HS-27A (cell line): ENCODE measurements around the gene BRWD1.
"Not testable (repeated sequence)": the region's sequence is repeated elsewhere in the genome, so short reads cannot be mapped to it uniquely, and the experiment has no call there.

ENCODE experiments used
- DNase-seq: peaks from one replicate; pipeline ENCODE4 v3.0.0-alpha.2; 2012; ENCODE audit warnings: low read depth, missing footprints

Gene BRWD1

DNA sequence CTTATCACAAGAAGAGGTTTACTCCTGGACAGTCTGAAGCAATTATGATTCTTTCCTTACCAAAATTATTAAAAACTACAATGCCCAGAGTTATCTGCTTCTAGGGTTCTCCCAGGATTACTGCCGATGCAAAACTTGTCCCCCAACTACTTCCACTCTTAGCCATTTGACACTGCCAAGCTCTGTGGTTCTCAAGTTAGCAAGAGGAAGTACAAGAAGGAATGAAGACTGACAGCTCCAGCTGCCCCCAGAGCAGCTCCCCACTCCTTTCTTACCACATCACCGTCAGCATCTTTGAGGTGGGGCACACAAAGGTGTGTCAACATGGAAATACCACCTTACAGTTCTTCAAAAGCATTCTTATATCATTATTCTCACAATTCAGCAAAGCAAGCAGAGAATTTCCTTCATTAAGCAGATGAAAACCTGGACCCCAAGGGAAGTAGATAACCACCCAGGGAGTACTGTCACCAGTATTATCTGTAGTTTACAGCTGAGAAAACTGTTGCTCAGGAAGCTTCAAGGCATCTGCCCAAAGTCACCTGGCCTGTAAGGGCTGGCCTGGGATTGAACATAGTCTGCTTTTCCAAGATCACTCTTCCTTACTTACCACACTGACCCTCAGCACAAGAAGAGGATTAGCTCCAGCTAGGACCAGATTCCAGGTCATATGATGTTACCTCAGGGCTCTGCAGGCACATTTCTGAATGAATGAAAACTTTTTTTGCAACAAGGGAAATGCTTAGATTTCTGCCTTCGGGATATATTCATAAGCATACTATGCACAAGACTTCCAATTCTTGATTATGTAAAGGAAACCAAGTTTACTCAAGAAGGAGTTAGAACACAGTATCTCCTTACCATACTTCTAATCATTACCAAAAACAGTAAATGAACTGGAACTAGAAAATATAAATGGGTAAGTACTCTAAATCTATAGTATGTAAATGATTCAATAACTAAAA lies 139.4 kb downstream of the BRWD1 start:
- no peak for DNase-seq

DNA sequence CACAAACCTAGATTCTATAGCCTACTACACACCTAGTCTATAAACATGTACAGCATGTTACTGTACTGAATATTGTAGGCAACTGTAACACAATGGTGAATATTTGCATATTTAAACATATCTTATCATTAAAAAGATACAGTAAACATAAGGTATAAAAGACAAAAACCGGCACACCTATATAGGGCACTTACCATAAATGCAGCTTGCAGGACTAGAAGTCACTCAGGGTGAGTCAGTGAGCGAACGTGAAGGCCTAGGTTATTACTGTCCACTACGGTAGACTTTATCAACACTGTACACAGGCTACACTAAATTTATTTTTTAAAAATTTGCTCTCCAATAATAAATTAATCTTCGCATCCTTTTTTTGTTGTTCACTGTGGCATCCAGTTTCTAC lies 143.5 kb downstream of the BRWD1 start:
- no peak for DNase-seq

DNA sequence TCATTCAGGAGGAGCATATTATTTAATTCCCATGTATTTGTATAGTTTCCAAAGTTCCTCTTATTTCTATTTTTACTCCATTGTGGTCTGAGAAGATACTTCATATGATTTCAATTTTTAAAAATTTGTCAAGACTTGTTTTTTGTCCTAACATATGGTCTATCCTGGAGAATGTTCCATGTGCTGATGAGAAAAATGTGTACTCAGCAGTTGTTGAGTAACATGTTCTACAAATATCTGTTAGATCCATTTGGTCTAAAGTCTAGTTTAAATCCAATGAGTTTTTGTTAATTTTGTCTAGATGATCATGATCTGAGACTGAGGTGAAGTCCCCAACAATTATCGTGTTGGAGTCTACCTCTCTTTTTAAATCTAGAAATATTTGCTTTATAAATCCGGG lies 144.6 kb downstream of the BRWD1 start:
- no peak for DNase-seq

- no peak for DNase-seq
These were observed 148.9 kb downstream of the BRWD1 start for GRCh38 chr21:39164523-39164922.

- DNase-seq = no peak
These were observed 152.4 kb downstream of the BRWD1 start for GRCh38 chr21:39161064-39161463.

GRCh38 chr21:39159342-39160063 lies 153.9 kb downstream of the BRWD1 start:
- no peak for DNase-seq

DNA sequence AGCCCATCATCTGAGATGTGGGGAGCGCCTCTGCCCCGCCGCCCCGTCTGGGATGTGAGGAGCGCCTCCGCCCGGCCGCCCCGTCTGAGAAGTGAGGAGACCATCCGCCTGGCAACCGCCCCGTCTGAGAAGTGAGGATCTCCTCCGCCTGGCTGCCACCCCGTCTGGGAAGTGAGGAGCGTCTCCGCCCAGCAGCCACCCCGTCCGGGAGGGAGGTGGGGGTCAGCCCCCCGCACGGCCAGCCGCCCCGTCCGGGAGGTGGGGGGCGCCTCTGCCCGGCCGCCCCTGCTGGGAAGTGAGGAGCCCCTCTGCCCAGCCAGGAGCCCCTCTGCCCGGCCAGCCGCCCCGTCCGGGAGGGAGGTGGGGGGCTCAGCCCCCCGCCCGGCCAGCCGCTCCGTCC lies 156.2 kb downstream of the BRWD1 start:
- not testable (repeated sequence) for DNase-seq

GRCh38 chr21:39156024-39156423 lies 157.4 kb downstream of the BRWD1 start:
- DNase-seq = no peak

DNA sequence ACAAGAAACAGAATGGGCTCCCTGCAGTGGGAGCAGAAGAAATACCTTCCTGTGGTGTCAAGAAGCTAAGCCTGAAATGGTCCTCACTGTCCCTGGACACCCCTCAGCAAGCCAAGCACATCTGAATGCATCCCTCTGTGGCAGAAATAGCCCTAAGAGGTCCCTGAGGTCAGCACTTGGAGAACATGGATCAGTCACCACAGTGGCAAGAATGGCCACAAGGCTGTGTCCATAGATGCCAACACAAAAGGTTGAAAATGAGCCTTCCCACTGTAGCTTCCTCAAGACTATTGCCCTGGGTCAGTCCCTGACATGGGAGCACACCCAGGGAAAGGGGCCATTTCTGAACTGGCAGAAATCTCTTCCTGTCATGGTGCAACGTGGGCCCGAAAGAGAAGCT lies 157.9 kb downstream of the BRWD1 start:
- no peak for DNase-seq

DNA sequence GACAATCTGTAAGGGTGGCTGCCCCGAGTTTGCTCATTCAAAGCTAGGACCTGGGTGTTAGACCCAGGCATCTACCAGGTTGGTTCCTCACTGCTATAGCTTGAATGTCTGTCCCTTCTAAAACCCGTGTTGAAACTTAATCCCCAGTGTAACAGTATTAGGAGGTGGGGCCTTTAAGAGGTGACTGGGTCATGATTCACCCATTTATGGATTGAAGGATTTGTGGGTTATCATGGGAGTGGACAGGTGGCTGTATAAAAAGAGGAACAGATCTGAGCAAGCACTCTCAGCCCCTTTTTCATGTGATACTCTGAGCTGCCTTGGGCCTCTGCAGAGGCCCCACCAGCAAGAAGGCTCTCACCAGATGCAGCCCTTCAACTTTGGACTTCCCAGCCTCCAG lies 159.6 kb downstream of the BRWD1 start:
- DNase-seq = no peak

GRCh38 chr21:39153373-39153772 lies 160.1 kb downstream of the BRWD1 start:
- no peak for DNase-seq

DNA sequence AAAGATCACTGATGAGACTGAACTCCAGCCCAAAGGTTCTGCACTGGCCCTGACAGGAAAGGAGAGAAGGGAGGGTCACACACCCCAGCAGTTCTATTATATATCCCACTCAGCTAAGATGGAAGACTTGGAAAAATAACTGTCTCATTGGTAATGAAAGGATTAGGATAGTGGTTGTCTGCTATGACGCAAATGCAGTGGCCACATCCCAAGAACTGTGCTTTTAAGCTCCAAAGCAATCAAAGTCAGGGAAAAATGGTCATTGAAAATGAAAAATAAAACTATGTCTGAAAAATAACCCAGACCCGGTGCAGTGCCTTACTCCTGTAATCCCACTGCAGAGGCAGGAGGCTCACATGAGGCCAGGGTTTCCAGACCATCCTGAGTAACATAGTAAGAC lies 161.2 kb downstream of the BRWD1 start:
- no peak for DNase-seq

DNA sequence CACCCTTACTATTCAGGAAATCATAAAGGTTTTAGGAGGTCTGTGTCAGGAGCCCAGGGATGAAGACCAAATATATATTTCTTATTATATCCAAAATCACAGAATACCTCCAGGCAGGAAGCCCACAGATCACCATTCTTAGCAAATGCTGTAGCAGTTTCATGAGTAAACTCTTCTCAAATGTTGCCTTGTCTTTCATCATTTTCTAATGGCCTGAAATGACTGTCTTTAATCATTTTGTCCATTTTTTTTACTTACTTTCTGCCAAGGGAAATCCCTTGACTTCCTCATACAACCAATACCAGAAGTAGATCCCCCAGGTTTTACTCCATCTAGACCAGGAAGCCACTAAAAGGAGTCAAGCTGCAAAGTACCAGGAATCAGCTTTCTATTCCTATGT lies 162.6 kb downstream of the BRWD1 start:
- no peak for DNase-seq

DNA sequence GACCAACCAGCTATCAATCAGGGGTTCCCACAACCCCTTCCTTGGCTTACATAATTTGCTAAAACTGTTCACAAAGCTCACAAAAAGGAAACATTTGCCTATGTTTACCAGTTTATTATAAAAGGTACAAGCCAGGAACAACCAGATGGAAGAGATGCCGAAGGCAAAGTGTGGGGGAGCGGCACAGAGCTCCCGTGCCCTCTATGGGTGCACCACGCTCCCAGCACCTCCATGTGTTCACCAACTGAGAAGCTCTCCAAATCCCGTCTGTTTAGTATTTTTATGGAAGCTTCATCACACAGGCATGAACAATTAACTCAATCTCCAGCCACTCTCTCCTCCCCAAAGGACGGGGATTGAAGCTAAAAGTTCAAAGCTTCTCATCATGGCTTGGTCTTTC lies 163.1 kb downstream of the BRWD1 start:
- DNase-seq = no peak

DNA sequence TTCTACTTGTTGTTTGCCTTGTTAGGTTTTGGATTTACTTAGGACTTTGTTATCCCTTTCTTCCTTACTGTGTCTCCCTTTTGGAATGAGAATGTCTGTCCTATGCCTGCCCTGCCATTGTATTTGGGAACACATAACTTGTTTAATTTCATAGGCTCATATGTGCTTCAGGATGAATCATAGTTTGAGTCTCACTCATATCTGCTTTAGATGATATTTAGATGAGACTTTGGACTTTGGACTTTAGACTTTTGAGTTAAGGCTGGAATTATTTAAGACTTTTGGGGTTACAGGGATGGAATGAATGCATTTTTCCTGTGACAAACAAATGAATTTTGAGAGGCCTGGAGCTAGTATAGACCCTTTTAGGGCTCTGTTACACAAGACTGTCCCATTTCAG lies 163.6 kb downstream of the BRWD1 start:
- DNase-seq = no peak

GRCh38 chr21:39148975-39149374 lies 164.5 kb downstream of the BRWD1 start:
- no peak for DNase-seq

GRCh38 chr21:39144191-39144590 lies 169.2 kb downstream of the BRWD1 start:
- DNase-seq = no peak

DNA sequence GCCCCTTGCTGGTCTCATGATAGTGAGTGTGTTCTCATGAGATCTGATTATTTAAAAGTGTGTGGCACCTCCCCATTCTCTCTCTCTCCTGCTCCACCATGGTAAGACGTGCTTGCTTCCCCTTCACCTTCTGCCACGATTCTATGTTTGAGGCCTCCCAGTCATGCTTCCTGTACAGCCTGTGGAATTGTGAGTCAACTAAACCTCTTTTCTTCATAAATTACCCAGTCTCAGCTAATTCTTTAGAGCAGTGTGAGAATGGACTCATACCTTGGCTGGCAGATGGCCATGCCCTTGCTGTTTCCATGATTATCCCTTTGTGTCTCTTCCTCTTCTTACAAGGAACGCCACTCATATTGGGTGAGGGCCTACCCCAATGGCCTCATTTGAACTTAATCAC lies 170.5 kb downstream of the BRWD1 start:
- no peak for DNase-seq

GRCh38 chr21:39141502-39141901 lies 171.9 kb downstream of the BRWD1 start:
- no peak for DNase-seq

DNA sequence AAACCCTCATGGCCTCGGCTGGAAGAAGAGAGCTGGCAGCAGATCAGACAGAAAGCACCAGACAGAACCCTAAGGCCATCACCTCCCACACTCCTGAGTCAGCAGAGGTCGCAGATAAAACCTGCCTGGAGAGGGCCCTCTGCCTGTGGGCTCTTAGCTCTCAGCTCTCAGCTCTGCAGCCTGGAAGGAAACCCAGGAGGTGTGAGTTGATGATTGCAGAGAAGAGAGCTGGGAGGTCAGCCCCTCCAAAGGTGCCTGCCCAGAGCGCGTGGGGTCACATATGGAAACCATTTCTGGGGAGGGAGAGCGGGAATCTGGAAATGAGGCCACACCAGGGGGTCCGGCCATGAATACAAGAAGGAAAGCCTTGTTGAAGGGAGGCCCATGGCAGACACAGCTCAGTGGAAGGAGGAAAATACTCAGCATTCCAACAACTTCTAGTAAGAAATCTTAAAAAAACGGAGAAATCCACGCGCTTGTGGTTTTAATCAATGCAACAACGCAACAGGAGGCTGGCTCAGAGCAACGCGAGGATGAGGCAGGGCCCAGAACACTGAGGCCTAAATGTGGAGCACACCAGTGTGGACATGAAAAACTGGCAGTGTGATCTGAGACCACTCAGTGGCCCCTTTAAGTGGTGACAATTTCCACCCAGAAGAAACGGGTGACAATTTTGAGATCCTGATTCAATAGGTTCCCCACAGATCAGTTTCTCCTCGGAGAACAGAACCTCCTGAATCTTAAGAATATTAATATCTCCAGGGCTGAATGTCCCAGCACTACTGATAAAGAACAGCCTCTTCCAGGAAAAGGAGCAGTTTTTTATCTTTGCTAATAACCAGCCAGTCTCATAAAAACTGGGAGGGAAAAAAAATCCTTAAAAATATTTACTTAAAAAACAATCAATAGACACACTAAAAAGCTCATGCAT lies 175.9 kb downstream of the BRWD1 start:
- DNase-seq = no peak

- no peak for DNase-seq
These were observed 176.7 kb downstream of the BRWD1 start for GRCh38 chr21:39136711-39137110.

GRCh38 chr21:39136138-39136537 lies 177.3 kb downstream of the BRWD1 start:
- not testable (repeated sequence) for DNase-seq
